HG02973 (cell line): ENCODE measurements around the gene CRCP.
"Not testable (repeated sequence)": the region's sequence is repeated elsewhere in the genome, so short reads cannot be mapped to it uniquely, and the experiment has no call there.

Source experiments
- ATAC-seq: cut with Tn5 transposase; IDR thresholded peaks from one replicate; pipeline ENCODE4 v1.9.1; 2021; ENCODE audit warnings: moderate library complexity; ENCODE audit not compliant: unreplicated experiment

CRCP gene

GRCh38 chr7:66152371-66153191, 37.9 kb downstream of the CRCP start:
- no peak for ATAC-seq

- ATAC-seq: no peak
Measured at GRCh38 chr7:66153691-66154090, 39.0 kb downstream of the CRCP start.

GRCh38 chr7:66156035-66156434, 41.4 kb downstream of the CRCP start:
- ATAC-seq: not testable (repeated sequence)

DNA sequence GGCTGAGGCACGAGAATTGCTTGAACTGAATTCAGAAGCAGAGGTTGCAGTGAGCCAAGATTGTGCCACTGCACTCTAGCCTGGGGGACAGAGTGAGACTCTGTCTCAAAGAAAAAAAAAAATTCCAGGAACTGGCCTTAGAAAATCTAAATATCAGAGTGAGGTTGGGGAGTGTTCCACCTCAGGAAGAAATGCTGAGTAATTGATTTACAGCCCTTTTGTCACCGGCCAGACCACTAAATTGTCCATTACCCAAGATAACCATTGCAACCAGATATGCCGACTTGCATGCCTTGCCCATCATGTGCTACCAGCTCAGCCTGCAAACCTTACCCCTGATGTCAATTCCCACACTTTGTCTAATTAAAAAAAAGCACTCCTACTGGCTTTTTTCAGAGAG, 42.4 kb downstream of the CRCP start:
- no peak for ATAC-seq

DNA sequence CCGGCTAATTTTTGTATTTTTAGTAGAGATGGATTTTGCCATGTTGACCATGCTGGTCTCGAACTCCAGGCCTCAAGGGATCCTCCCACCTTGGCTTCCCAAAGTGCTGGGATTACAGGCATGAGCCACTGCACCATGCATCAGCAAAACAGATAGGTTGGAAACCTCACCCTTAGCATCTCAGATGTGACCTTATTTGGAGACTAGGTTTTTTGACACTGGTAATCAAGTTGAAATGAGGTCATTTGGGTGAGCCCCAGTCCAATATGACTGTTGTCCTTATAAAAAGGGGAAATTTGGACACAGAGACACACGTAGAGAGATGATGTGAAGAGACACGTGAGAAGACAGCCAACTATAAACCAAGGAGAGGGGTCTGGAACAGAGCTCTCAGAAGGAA, 48.0 kb downstream of the CRCP start:
- ATAC-seq: no peak

GRCh38 chr7:66163186-66163610, 48.6 kb downstream of the CRCP start:
- no peak for ATAC-seq

GRCh38 chr7:66164356-66164755, 49.7 kb downstream of the CRCP start:
- ATAC-seq: no peak

GRCh38 chr7:66167773-66168387, 53.2 kb downstream of the CRCP start:
- no peak for ATAC-seq

DNA sequence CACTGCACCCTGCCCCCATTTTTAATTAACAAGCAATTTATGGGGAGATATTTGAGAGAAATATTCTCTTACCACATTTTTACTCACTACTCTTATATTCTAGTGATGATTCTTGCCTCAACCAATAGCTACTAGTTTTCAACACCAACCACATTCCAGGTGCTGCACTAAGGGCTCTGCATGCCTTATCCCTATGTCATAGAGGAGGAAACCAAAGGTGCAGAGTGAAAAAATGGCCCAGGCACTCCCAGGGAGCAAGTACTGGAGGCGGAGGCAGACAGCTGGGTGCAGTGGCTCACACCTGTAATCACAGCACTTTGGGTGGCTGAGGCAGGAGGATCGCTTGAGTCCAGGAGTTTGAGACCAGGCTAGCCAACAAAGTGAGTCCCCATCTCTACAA, 55.0 kb downstream of the CRCP start:
- no peak for ATAC-seq

- no peak for ATAC-seq
Measured at GRCh38 chr7:66170309-66171231, 55.9 kb downstream of the CRCP start.

GRCh38 chr7:66172536-66173401, 58.1 kb downstream of the CRCP start:
- not testable (repeated sequence) for ATAC-seq

DNA sequence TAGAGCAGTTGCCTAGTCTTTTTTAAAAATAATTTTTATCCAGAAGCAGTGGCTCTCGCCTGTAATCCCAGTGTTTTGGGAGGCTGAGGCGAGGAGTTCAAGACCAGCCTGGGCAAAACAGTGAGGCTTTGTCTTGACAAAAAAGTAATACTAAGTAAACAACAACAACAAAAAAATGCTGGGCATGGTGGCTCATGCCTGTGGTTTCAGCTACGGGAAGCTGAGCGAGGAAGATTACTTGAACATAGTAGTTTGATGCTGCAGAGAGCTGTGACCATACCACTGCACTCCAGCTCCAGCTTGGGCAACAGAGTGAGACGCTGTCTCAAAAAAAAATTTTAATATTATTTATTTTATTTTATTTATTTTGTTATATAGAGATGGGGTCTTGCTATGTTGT, 59.2 kb downstream of the CRCP start:
- no peak for ATAC-seq

- not testable (repeated sequence) for ATAC-seq
Measured at GRCh38 chr7:66175006-66175405, 60.4 kb downstream of the CRCP start.

GRCh38 chr7:66176914-66177313, 62.3 kb downstream of the CRCP start:
- no peak for ATAC-seq

DNA sequence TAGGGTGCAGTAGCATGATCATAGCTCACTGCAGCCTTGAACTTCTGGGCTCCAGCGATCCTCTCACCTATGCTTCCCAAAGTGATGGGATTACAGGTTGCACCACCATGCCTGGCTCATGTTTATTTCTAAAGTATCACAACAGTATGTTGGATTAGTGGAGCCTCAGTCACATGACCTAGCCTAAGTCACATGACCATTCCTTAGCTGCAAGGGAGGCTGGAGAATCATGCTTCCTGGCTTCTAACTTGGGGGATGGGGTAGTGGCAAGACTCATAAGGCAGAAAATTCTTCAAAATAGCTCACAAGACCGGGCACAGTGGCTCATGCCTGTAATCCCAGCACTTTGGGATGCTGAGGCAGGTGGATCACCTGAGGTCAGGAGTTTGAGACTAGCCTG, 63.6 kb downstream of the CRCP start:
- ATAC-seq: no peak

DNA sequence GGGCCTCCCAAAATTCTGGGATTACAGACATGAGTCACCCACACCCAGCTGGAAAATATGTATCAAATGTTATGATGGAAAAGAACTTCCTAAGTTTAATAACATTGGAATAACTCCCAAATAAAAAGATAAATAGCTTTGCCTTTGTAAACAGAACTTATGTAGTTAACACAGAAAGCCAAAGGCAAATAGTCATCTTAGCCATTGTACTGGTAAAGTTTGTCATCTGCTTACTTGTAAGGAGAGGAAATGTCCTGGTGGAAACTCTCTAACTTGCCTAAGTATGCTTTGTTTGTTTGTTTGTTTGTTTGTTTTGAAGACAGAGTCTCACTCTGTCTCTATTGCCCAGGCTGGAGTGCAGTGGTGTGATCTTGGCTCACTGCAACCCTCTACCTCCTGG, 66.7 kb downstream of the CRCP start:
- no peak for ATAC-seq

DNA sequence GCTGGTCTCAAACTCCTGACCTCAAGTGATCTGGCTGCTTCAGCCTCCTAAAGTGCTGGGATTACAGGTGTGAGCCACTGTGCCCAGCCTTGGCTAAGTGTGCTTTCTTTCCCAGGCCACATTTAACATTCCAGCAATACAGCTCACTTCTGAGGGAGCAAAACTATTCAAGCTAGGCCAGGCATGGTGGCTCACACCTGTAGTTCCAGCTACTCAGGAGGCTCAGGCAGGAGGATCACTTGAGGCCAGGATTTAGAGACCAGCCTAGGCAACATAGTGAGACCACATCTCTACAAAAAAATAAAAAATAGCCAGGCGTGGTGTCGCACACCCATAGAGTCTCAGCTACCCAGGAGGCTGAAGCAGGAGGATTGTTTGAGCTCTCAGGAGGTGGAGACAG, 67.2 kb downstream of the CRCP start:
- ATAC-seq: no peak

DNA sequence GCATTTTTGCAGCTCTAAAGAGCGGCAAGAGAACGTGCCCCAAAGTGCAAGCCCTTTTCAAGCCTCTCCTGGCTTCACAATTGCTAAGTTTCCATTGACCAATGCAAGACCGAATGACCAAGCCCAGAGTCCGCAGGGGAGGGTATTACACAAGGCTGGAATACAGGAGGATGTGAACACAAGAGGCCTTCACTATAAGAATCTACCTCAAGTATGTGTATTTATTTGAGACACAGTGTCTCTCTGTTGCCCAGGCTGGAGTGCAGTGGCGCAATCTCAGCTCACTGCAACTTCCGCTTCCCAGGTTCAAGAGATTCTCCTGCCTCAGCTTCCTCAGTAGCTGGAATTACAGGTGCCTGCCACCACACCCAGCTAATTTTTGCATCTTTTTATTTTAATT, 68.3 kb downstream of the CRCP start:
- ATAC-seq: no peak

DNA sequence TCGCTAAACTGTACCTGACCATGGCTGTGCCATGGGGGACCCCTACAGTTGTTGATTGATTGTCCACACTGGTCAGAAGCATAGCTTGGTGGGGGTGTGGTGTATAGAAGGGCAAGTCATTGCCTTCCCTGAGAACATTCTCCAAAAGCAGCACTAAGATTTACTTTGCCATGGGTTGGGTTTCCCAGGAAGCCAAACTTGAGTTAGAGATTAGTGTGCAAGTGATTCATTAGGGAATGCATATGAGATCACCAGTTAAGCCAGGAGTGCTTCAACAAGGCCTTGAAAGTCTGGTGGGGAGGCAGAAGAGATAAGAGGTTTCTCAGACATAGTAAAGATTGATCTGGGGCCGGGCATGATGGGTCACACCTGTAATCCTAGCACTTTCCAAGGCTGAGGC, 69.1 kb downstream of the CRCP start:
- ATAC-seq: no peak

GRCh38 chr7:66185680-66186187, 71.1 kb downstream of the CRCP start:
- ATAC-seq: no peak
